Type B pancreatic cell (in vitro differentiated cells): ENCODE measurements around the gene ARHGAP9. TPM values are rescaled to one million over a fixed set of nuclear protein-coding genes. Genes with fewer than 3 reads are reported as not detected.

Experiments
- DNase-seq: peaks from one replicate; pipeline ENCODE4 v3.0.0; 2021; ENCODE audit warnings: mixed read lengths; ENCODE audit not compliant: unreplicated experiment; ENCODE audit errors: extremely low spot score
- H3K27ac Mint-ChIP-seq: 2 replicates; pipeline ENCODE4 v1.8.0; 2021; ENCODE audit warnings: mild to moderate bottlenecking, mixed read lengths
- H3K27me3 Mint-ChIP-seq: 2 replicates; pipeline ENCODE4 v1.8.0; 2021; ENCODE audit warnings: mixed read lengths
- H3K36me3 Mint-ChIP-seq: 2 replicates; pipeline ENCODE4 v1.8.0; 2021; ENCODE audit warnings: mixed read lengths
- H3K4me1 Mint-ChIP-seq: one replicate; pipeline ENCODE4 v1.8.0; 2021; ENCODE audit warnings: mixed read lengths; ENCODE audit not compliant: unreplicated experiment
- H3K4me3 Mint-ChIP-seq: 2 replicates; pipeline ENCODE4 v1.8.0; 2021; ENCODE audit warnings: mild to moderate bottlenecking, mixed read lengths
- H3K9me3 Mint-ChIP-seq: 2 replicates; pipeline ENCODE4 v1.8.0; 2021; ENCODE audit warnings: mixed read lengths
- total RNA-seq: library from RNA; stranded (reverse); gene quantifications from 2 replicates; pipeline ENCODE4 v1.2.1, GENCODE V29; 2021; ENCODE audit warnings: low replicate concordance
- TF ChIP-seq, protein P1 (sequence below): fragments of 200-600 bp; sonication (generic); conservative IDR thresholded peaks from 2 replicates; pipeline ENCODE4 v1.5.0; 2021; ENCODE audit warnings: antibody characterized with exemption, mild to moderate bottlenecking

Gene ARHGAP9
- total RNA-seq, 1 donor from 2014 or later = 1.8 TPM

DNA sequence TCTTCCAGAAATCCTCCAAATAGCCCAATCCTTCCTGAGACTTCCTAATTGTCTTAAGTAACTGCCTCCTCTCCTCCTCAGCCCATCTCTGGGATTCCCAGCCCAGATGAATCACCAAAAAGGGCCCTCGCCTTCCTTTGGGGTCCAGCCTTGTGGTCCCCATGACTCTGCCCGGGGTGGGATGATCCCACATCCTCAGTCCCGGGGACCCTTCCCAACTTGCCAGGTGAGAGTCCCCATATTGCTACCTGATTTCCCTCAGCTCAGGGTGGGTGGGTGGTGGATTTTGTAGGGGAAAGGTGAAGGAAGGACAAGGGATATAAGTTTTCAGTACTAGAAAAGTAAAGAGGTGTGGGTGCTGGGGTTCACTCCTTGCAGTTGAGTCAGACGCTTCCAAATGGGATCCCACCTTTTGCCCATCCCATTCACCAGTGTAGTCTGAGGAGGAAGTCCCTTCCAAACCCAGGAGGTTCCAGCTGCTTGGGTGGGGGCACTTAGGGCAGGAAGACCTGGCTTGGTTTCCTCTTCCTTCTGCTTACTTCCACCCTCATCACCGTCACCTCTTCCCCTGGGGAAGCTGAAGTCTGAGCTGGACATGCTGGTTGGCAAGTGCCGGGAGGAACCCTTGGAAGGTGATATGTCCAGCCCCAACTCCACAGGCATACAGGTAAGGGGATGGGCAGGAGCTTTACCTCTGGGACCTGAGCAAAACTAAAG is 14.5 kb downstream of the ARHGAP9 start:
- H3K27ac Mint-ChIP-seq = no peak overlapping the region
- peaks cover 15% of the 10 kb centered on the region for H3K4me1 Mint-ChIP-seq
- no peak for DNase-seq
- no peaks in the 10 kb centered on the region for H3K36me3 Mint-ChIP-seq
- no peaks in the 10 kb centered on the region for H3K9me3 Mint-ChIP-seq
- peaks cover 35% of the 10 kb centered on the region for H3K27me3 Mint-ChIP-seq
- TF ChIP-seq, protein P1, sequence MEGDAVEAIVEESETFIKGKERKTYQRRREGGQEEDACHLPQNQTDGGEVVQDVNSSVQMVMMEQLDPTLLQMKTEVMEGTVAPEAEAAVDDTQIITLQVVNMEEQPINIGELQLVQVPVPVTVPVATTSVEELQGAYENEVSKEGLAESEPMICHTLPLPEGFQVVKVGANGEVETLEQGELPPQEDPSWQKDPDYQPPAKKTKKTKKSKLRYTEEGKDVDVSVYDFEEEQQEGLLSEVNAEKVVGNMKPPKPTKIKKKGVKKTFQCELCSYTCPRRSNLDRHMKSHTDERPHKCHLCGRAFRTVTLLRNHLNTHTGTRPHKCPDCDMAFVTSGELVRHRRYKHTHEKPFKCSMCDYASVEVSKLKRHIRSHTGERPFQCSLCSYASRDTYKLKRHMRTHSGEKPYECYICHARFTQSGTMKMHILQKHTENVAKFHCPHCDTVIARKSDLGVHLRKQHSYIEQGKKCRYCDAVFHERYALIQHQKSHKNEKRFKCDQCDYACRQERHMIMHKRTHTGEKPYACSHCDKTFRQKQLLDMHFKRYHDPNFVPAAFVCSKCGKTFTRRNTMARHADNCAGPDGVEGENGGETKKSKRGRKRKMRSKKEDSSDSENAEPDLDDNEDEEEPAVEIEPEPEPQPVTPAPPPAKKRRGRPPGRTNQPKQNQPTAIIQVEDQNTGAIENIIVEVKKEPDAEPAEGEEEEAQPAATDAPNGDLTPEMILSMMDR = no peak
- H3K4me3 Mint-ChIP-seq = no peak overlapping the region

DNA sequence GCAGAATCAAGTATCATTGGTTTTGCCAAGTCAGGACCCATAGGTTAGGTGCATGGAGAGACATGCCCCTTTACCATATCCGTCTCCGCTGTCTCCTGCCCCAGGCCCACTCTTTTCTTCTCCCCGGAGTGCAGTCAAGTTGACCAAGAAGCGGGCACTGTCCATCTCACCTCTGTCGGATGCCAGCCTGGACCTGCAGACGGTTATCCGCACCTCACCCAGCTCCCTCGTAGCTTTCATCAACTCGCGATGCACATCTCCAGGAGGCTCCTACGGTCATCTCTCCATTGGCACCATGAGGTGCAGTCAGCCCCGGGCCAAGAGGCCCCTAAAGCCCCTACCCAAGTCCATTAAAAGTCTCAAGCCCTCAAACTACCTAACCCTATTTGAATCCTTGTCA is 15.1 kb downstream of the ARHGAP9 start:
- H3K4me1 Mint-ChIP-seq = peaks cover 16% of the 10 kb centered on the region
- no peak for DNase-seq
- H3K4me3 Mint-ChIP-seq = no peak overlapping the region
- no peaks in the 10 kb centered on the region for H3K9me3 Mint-ChIP-seq
- H3K36me3 Mint-ChIP-seq = no peaks in the 10 kb centered on the region
- TF ChIP-seq, protein P1 = no peak
- peaks cover 36% of the 10 kb centered on the region for H3K27me3 Mint-ChIP-seq
- no peak overlapping the region for H3K27ac Mint-ChIP-seq

DNA sequence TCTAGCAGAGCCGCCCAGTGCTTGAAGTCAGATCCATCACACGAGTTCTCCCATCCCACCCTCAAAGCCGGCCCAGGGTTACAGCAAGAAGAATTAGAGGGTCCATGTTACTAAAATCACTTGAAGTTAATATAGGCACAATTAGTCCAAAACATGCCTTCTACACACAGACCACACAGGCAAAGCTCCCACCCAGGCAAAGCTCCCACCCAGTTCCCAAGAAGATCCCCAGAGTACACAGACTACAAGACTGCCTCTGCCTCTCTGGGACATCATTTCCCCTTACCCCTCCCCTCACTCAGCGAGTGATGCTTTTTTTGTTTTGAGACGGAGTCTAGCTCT is 16.8 kb downstream of the ARHGAP9 start:
- Mint-ChIP-seq H3K4me3 (peak overlapping the region; percentile 93), H3K36me3 (no peaks in the 10 kb centered on the region), H3K9me3 (no peaks in the 10 kb centered on the region), H3K4me1 (peaks cover 21% of the 10 kb centered on the region), H3K27me3 (peaks cover 32% of the 10 kb centered on the region), H3K27ac (peak overlapping the region; percentile 93)
- DNase-seq = no peak
- TF ChIP-seq, protein P1 = no peak

DNA sequence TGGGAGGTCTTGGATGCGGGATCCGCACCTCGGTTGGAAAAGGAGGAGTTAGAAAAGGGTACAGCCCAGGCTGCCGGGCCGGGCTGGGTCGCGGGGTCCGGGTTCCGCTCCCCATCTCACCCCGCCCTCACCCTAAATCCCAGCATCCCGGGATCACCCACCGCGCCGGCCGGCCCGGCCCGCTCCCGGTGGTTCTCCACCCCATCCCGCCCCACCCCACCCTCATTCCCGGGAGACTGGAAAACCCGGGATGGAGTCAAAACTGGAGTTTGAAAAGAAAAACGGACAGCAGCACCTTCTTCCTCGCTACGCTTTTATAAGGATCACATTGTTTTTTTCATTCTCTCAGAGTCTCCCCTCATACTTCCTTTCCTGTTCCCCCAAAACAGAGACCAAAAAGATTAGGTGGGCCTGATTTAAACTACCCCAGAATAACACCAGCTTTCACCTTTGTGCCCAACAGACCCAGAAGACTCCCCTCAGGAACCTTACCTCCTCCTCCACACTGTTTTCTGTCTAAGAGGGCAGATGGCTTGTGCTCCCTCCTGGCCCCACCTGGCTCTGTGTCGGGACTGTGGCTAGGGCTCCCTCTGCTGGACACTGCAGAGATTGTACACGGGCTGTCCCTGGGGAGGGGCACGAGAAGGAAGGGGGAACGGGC is 17.3 kb downstream of the ARHGAP9 start:
- peak overlapping the region; percentile 93 for H3K4me3 Mint-ChIP-seq
- DNase-seq = peak; percentile 93
- TF ChIP-seq, protein P1 = peak; percentile 96
- peaks cover 21% of the 10 kb centered on the region for H3K4me1 Mint-ChIP-seq
- peak overlapping the region; percentile 93 for H3K27ac Mint-ChIP-seq
- no peaks in the 10 kb centered on the region for H3K9me3 Mint-ChIP-seq
- no peaks in the 10 kb centered on the region for H3K36me3 Mint-ChIP-seq
- peaks cover 27% of the 10 kb centered on the region for H3K27me3 Mint-ChIP-seq

DNA sequence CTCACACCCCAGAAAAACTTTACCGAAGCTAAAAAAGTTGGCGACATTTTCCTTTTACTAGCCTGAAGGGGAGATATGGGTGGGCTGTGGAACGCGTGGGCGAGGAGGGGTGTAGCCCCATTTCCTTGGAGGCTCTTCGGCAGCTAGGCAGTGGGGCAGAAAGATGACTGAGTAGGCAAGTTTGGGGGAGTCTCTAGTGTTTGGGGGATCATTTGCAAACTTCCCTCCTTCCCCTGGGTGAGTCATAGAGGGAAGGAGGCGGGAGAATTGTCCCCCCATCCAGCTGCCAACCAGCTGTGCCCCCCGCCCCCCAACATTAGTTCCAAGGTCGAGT is 17.8 kb downstream of the ARHGAP9 start:
- Mint-ChIP-seq H3K4me1 (peaks cover 21% of the 10 kb centered on the region), H3K36me3 (no peaks in the 10 kb centered on the region), H3K9me3 (no peaks in the 10 kb centered on the region), H3K27me3 (peaks cover 23% of the 10 kb centered on the region), H3K27ac (peak overlapping the region; percentile 90), H3K4me3 (peak overlapping the region; percentile 93)
- TF ChIP-seq, protein P1 = no peak
- no peak for DNase-seq
